H1 (cell line): ENCODE results near the gene HPCAL4. TPM values are rescaled to one million over a fixed set of nuclear protein-coding genes. Genes with fewer than 3 reads are reported as not detected.

ENCODE experiments used
- CTCF ChIA-PET: fragments of 300-600 bp; sonication (Branson Sonifier 250); formaldehyde crosslinking; loops from one replicate; lab custom pipeline; 2021; ENCODE audit not compliant: partially characterized antibody; lab: Charles Lee
- POLR2A ChIA-PET: fragments of 300-600 bp; sonication (Branson Sonifier 250); formaldehyde crosslinking; loops from one replicate; lab custom pipeline; 2021; ENCODE audit warnings: inconsistent platforms; ENCODE audit not compliant: partially characterized antibody; lab: Charles Lee
- DNase-seq, 2 experiments: peaks; one replicate each; pipeline versions ENCODE4 v3.0.0 to v3.0.0-alpha.2; 2010 to 2022; ENCODE audit warnings: low spot score in 2 of 2, low read depth in 1 of 2, mixed read lengths in 1 of 2
- FAIRE-seq: peaks from 2 replicates; lab custom pipeline; 2011; peaks lifted over from hg19 to GRCh38; lab: Jason Lieb, UNC
- H2AFZ ChIP-seq: 2 replicates; pipeline ENCODE4 v1.8.1; 2012; ENCODE audit warnings: low read length, inconsistent platforms
- H2AK5ac ChIP-seq: 2 replicates; pipeline ENCODE4 v1.6.1; 2013; ENCODE audit warnings: low read depth, low read length
- H2BK120ac ChIP-seq: replicated peaks from 2 replicates; pipeline ENCODE3; 2013; ENCODE audit warnings: low read depth, low read length, inconsistent platforms
- H2BK12ac ChIP-seq: 2 replicates; pipeline ENCODE4 v1.6.1; 2013; ENCODE audit warnings: low read depth, low read length
- H2BK15ac ChIP-seq: 2 replicates; pipeline ENCODE4 v1.6.1; 2013; ENCODE audit warnings: low read length
- H2BK20ac ChIP-seq: 2 replicates; pipeline ENCODE4 v1.6.1; 2013; ENCODE audit warnings: low read length
- H2BK5ac ChIP-seq: 2 replicates; pipeline ENCODE4 v1.6.1; 2013; ENCODE audit warnings: low read depth, low read length
- H3K14ac ChIP-seq: 2 replicates; pipeline ENCODE4 v1.6.1; 2013; ENCODE audit warnings: inconsistent platforms; ENCODE audit not compliant: insufficient read length
- H3K18ac ChIP-seq: 2 replicates; pipeline ENCODE4 v1.6.1; 2013; ENCODE audit warnings: low read length; ENCODE audit errors: extremely low read depth
- H3K23ac ChIP-seq: 2 replicates; pipeline ENCODE4 v1.6.1; 2013; ENCODE audit warnings: inconsistent platforms; ENCODE audit not compliant: insufficient read length
- H3K23me2 ChIP-seq: 2 replicates; pipeline ENCODE4 v1.6.1; 2013; ENCODE audit warnings: low read depth, low read length
- H3K27ac ChIP-seq: 2 replicates; pipeline ENCODE4 v1.6.1; 2011; ENCODE audit warnings: low read depth, low read length, inconsistent platforms
- H3K27me3 ChIP-seq, 4 experiments: replicated peaks in 1 of 4; 1 replicate in 1 of 4; 2 replicates in 3 of 4; pipeline versions ENCODE4 v1.6.1 to v1.8.1; 2011 to 2013; ENCODE audit warnings: low read length in 3 of 4, mild to moderate bottlenecking in 3 of 4, inconsistent platforms in 2 of 4, mixed read lengths in 2 of 4, moderate library complexity in 1 of 4; ENCODE audit not compliant: control insufficient read depth in 3 of 4, insufficient read depth in 3 of 4; ENCODE audit errors: extremely low read depth in 1 of 4
- H3K36me3 ChIP-seq, 4 experiments: 2 replicates each; pipeline versions ENCODE4 v1.6.1 to v1.8.1; 2011 to 2013; ENCODE audit warnings: mild to moderate bottlenecking in 4 of 4, low read length in 3 of 4, moderate library complexity in 2 of 4, control low read depth in 1 of 4, inconsistent platforms in 1 of 4; ENCODE audit not compliant: insufficient read depth in 4 of 4, control insufficient read depth in 2 of 4
- H3K4ac ChIP-seq: replicated peaks from 2 replicates; pipeline ENCODE3; 2013; ENCODE audit warnings: low read length, low read depth, mixed read lengths, inconsistent platforms; ENCODE audit not compliant: insufficient read length
- H3K4me1 ChIP-seq, 4 experiments: replicated peaks in 1 of 4; 1 replicate in 1 of 4; 2 replicates in 3 of 4; pipeline versions ENCODE4 v1.6.1 to v1.8.1; 2011 to 2013; ENCODE audit warnings: low read length in 3 of 4, inconsistent platforms in 2 of 4, mixed read lengths in 1 of 4; ENCODE audit not compliant: insufficient read depth in 4 of 4, control insufficient read depth in 3 of 4
- H3K4me2 ChIP-seq, 2 experiments: 2 replicates each; pipeline versions ENCODE4 v1.6.1 to v1.8.1; 2011 to 2013; ENCODE audit warnings: low read depth in 2 of 2, low read length in 2 of 2, control low read depth in 1 of 2, inconsistent platforms in 1 of 2, mild to moderate bottlenecking in 1 of 2; ENCODE audit not compliant: insufficient read depth in 1 of 2
- H3K4me3 ChIP-seq, 4 experiments: fragments of 200-600, 300-600 bp in 1 of 4; sonication (generic), shearing (Covaris generic), sonication (Bioruptor Twin) in 1 of 4; 2 replicates each; pipeline versions ENCODE4 v1.5.1 to v1.8.1; 2011 to 2016; ENCODE audit warnings: low read length in 4 of 4, low read depth in 3 of 4, control low read depth in 2 of 4, inconsistent platforms in 2 of 4, mild to moderate bottlenecking in 2 of 4, mixed read lengths in 1 of 4, moderate library complexity in 1 of 4; ENCODE audit not compliant: insufficient read depth in 2 of 4; ENCODE audit errors: extremely low read depth in 1 of 4
- H3K56ac ChIP-seq: replicated peaks from 2 replicates; pipeline ENCODE3; 2013; ENCODE audit warnings: low read depth, mild to moderate bottlenecking, mixed read lengths, low read length, inconsistent platforms; ENCODE audit not compliant: insufficient read length
- H3K79me1 ChIP-seq: 2 replicates; pipeline ENCODE4 v1.6.1; 2013; ENCODE audit warnings: low read depth, low read length, control low read depth
- H3K79me2 ChIP-seq, 2 experiments: 2 replicates each; pipeline versions ENCODE4 v1.6.1 to v1.8.1; 2012 to 2013; ENCODE audit warnings: low read length in 2 of 2, mild to moderate bottlenecking in 2 of 2, inconsistent platforms in 1 of 2; ENCODE audit not compliant: insufficient read depth in 2 of 2, control insufficient read depth in 1 of 2
- H3K9ac ChIP-seq, 4 experiments: replicated peaks in 1 of 4; 1 replicate in 1 of 4; 2 replicates in 3 of 4; pipeline versions ENCODE4 v1.6.1 to v1.8.1; 2011 to 2013; ENCODE audit warnings: low read depth in 3 of 4, low read length in 3 of 4, control low read depth in 2 of 4, mild to moderate bottlenecking in 2 of 4, moderate library complexity in 2 of 4, inconsistent platforms in 1 of 4; ENCODE audit errors: extremely low read depth in 1 of 4
- H3K9me3 ChIP-seq, 2 experiments: 2 replicates each; pipeline versions ENCODE4 v1.6.1 to v1.8.1; 2012 to 2013; ENCODE audit warnings: mild to moderate bottlenecking in 2 of 2, moderate library complexity in 2 of 2, control low read depth in 1 of 2, inconsistent platforms in 1 of 2, low read depth in 1 of 2, low read length in 1 of 2, mixed read lengths in 1 of 2; ENCODE audit not compliant: insufficient read depth in 2 of 2
- H4K20me1 ChIP-seq, 2 experiments: replicated peaks in 1 of 2; 2 replicates each; pipeline versions ENCODE3 to v1.8.1; 2011 to 2013; ENCODE audit warnings: inconsistent platforms in 2 of 2, low read length in 2 of 2, mild to moderate bottlenecking in 1 of 2; ENCODE audit not compliant: insufficient read depth in 2 of 2, control insufficient read depth in 1 of 2
- H4K5ac ChIP-seq: 2 replicates; pipeline ENCODE4 v1.6.1; 2013; ENCODE audit warnings: low read length, low read depth, mixed read lengths, inconsistent platforms; ENCODE audit not compliant: insufficient read length
- H4K8ac ChIP-seq: 2 replicates; pipeline ENCODE4 v1.8.0; 2013; ENCODE audit warnings: mild to moderate bottlenecking, moderate library complexity, low read length, inconsistent platforms; ENCODE audit not compliant: insufficient read depth; ENCODE audit errors: extremely low read depth
- H4K91ac ChIP-seq: replicated peaks from 2 replicates; pipeline ENCODE3; 2013; ENCODE audit warnings: low read length, mixed read lengths, inconsistent platforms; ENCODE audit not compliant: insufficient read length
- BRCA1 ChIP-seq: IDR thresholded peaks from 2 replicates; pipeline ENCODE4 v1.6.1; 2012; ENCODE audit warnings: low read depth, low read length, improper control_type of control experiment
- CEBPB ChIP-seq: IDR thresholded peaks from 2 replicates; pipeline ENCODE4 v1.6.1; 2012; ENCODE audit warnings: low read depth, low read length
- CREB1 ChIP-seq: IDR thresholded peaks from 2 replicates; pipeline ENCODE4 v1.6.1; 2012; ENCODE audit warnings: inconsistent platforms
- EGR1 ChIP-seq: IDR thresholded peaks from 2 replicates; pipeline ENCODE4 v1.6.1; 2011; ENCODE audit warnings: low read depth, low read length, borderline replicate concordance
- RAD21 ChIP-seq, 2 experiments: IDR thresholded peaks in 1 of 2; conservative IDR thresholded peaks in 1 of 2; 2 replicates each; pipeline ENCODE4 v1.6.1; 2011; ENCODE audit warnings: low read depth in 2 of 2, low read length in 2 of 2, improper control_type of control experiment in 1 of 2, inconsistent platforms in 1 of 2, mild to moderate bottlenecking in 1 of 2, moderate library complexity in 1 of 2
- WGBS, 2 experiments: shearing (Covaris generic) in 1 of 2; methylation state at CpG; one replicate each; pipeline versions ENCODE4 v1.1.6 to v1.1.7; 2013 to 2015; ENCODE audit warnings: low lambda C conversion rate in 2 of 2, mixed read lengths in 2 of 2, inconsistent platforms in 1 of 2, low coverage in 1 of 2, missing lambda C conversion rate in 1 of 2; ENCODE audit not compliant: insufficient replicate concordance in 2 of 2, insufficient coverage in 1 of 2, insufficient read length in 1 of 2; ENCODE audit errors: extremely low coverage in 1 of 2, missing lambda C conversion rate in 1 of 2; 5-methylcytosine and 5-hydroxymethylcytosine counted together
- polyA plus RNA-seq, 7 experiments: library from polyadenylated mRNA; depleted of rRNA in 3 of 7; stranded (reverse) in 5 of 7; unstranded in 2 of 7; fragments of >200 nt in 5 of 7; fragments of 200-250 nt in 2 of 7; gene quantifications; 1 replicate in 5 of 7; 2 replicates in 1 of 7; 4 replicates in 1 of 7; pipeline versions ENCODE4 v1.2.1 to v1.2.3, GENCODE V29; 2011 to 2013; ENCODE audit warnings: missing spikeins in 2 of 7, mixed read lengths in 2 of 7
- total RNA-seq: library from RNA; stranded (reverse); fragmentation: NEBNext Ultra II Directional; extraction: Animal tissue kit (Norgen Biotek cat#: 25700); gene quantifications from 2 replicates; pipeline ENCODE4 v1.2.1, GENCODE V29; 2021
- TF ChIP-seq, protein P1 (sequence below): IDR thresholded peaks from 2 replicates; pipeline ENCODE4 v1.6.1; 2011; ENCODE audit warnings: low read depth, mild to moderate bottlenecking, low read length; ENCODE audit not compliant: insufficient read depth
- TF ChIP-seq, protein P2 (sequence below), 3 experiments: IDR thresholded peaks; 1 replicate in 2 of 3; 2 replicates in 1 of 3; pipeline versions ENCODE4 v1.5.1 to v1.6.1; 2011; ENCODE audit warnings: low read length in 3 of 3, mild to moderate bottlenecking in 3 of 3, inconsistent platforms in 2 of 3, low read depth in 1 of 3, moderate library complexity in 1 of 3; ENCODE audit not compliant: insufficient read depth in 1 of 3; ENCODE audit errors: control extremely low read depth in 1 of 3
- TF ChIP-seq, protein P3 (sequence below): IDR thresholded peaks from 2 replicates; pipeline ENCODE4 v1.6.1; 2012; ENCODE audit warnings: inconsistent platforms

HPCAL4 gene
- total and polyA plus RNA-seq, 2 of the 8 experiments (the other 6 are each of a cell fraction or from before 2014, with no cell fraction given), result 0.54 to 0.74 TPM

DNA sequence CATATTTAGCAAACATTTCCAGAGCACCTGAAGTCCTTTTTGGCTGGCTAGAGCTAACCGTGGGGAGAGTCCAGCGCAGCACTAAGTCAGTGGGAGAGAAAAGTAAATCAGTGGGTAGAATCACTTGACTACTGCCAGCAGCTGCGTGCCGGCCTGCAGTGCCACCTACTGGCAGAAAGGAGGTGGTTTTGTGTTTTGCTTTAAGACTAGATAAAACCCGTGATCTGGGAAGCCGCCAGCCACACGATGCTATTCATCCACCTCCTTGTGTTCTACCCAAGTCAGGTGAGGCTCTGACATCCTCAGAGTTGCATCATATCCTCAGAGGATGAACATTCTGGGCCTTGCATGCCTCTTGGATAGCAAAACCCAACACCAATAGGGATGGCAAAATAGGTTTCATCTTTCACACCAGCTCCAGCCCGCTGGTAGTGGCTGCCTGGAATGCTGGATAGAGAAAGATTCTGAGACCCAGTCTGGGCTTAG is 37.6 kb downstream of the HPCAL4 start:
- Histone ChIP-seq H3K27me3 (peaks cover 0 to 12% (median 4%) of the 10 kb centered on the region in 4 experiments; a peak in 3 of 7 replicates), H2BK120ac (no peak overlapping the region), H3K4me3 (no peak overlapping the region), H3K56ac (no peak overlapping the region), H3K79me1 (no peaks in the 10 kb centered on the region), H3K23me2 (no peaks in the 10 kb centered on the region), H2BK12ac (peak overlapping the region; percentile 13; the same call in 1 of the 2 replicates), H2AFZ (0 out of 2 replicates have a peak overlapping the region, but pooled peaks have one; percentile 45), H4K91ac (no peak overlapping the region), H3K79me2 (no peaks in the 10 kb centered on the region), H3K9ac (no peak overlapping the region), H3K23ac (no peak overlapping the region), H3K4ac (no peak overlapping the region), H3K14ac (no peak overlapping the region), H3K4me2 (no peak overlapping the region; a peak in 2 of 4 replicates), H4K20me1 (peaks cover 0 to 2% of the 10 kb centered on the region in 2 experiments), H2BK15ac (no peak overlapping the region; the same call in 1 of the 2 replicates)
- POLR2A ChIA-PET, result interaction anchor here (1.0 to 1.7 kb wide), 7 partner anchors 10 to 86 kb away, joined by 3 to 5 read pairs (median 4); partner anchors contain the start of gene PPIE
- FAIRE-seq, result peak; percentile 28
- WGBS, 2 experiments, result 20% methylated on average over 8 of the region's 8 CpGs; no CpG with 5 or more reads in 1 of the 2 experiments
- CTCF ChIA-PET, result interaction anchor here (0.6 to 17.8 kb wide), 25 partner anchors 12 to 287 kb away, joined by 3 to 469 read pairs (median 4); partner anchors contain the start of genes HEYL, HPCAL4 and NT5C1A
- DNase-seq, result peak; percentile 41 to 77
- TF ChIP-seq, protein P1, sequence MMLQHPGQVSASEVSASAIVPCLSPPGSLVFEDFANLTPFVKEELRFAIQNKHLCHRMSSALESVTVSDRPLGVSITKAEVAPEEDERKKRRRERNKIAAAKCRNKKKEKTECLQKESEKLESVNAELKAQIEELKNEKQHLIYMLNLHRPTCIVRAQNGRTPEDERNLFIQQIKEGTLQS, result 0 out of 2 replicates have a peak, but pooled peaks have one; percentile 46
- TF ChIP-seq CREB1 (0 out of 2 replicates have a peak, but pooled peaks have one; percentile 10), EGR1 (no peak), BRCA1 (no peak), RAD21 (IDR thresholded peaks at IDR 0.05 in 1 of 2, conservative IDR thresholded peaks at IDR 0.05 in 1 of 2; ENCODE audit: low read depth in 2 of 2, low read length in 2 of 2) (peak; percentile 86 to 89), CEBPB (peak; percentile 95)
- TF ChIP-seq, protein P2, sequence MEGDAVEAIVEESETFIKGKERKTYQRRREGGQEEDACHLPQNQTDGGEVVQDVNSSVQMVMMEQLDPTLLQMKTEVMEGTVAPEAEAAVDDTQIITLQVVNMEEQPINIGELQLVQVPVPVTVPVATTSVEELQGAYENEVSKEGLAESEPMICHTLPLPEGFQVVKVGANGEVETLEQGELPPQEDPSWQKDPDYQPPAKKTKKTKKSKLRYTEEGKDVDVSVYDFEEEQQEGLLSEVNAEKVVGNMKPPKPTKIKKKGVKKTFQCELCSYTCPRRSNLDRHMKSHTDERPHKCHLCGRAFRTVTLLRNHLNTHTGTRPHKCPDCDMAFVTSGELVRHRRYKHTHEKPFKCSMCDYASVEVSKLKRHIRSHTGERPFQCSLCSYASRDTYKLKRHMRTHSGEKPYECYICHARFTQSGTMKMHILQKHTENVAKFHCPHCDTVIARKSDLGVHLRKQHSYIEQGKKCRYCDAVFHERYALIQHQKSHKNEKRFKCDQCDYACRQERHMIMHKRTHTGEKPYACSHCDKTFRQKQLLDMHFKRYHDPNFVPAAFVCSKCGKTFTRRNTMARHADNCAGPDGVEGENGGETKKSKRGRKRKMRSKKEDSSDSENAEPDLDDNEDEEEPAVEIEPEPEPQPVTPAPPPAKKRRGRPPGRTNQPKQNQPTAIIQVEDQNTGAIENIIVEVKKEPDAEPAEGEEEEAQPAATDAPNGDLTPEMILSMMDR (IDR thresholded peaks at IDR 0.05; ENCODE audit: control extremely low read depth in 1 of 3, insufficient read depth in 1 of 3, low read depth in 1 of 3, low read length in 3 of 3), result peak; percentile 79 to 91 (median 82)
- TF ChIP-seq, protein P3, sequence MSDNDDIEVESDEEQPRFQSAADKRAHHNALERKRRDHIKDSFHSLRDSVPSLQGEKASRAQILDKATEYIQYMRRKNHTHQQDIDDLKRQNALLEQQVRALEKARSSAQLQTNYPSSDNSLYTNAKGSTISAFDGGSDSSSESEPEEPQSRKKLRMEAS, result peak; percentile 44; the same call in 1 of the 2 replicates
- TF ChIP-seq, all 59 proteins: peak for 6
- Histone ChIP-seq H3K4me1 (no peaks in the 10 kb centered on the region), H2AK5ac (no peak overlapping the region), H2BK5ac (no peak overlapping the region), H3K18ac (no peak overlapping the region), H2BK20ac (no peak overlapping the region), H4K5ac (no peak overlapping the region), H3K36me3 (no peaks in the 10 kb centered on the region), H4K8ac (no peak overlapping the region), H3K27ac (no peak overlapping the region), H3K9me3 (no peaks in the 10 kb centered on the region)
